ENCODE data around the gene RTKN2.

GRCh38 chr10:62259456-62259855 is 9.2 kb downstream of the RTKN2 start:
- TF ChIP-seq CTCF (IDR thresholded peaks at IDR 0.05) (no peak), EP300 (IDR thresholded peaks at IDR 0.05) (no peak)
